Endothelial cell of umbilical vein (primary cell): Measurements from ENCODE around the gene S100A4. TPM values are rescaled to one million over a fixed set of nuclear protein-coding genes. Genes with fewer than 3 reads are reported as not detected.

Source experiments
- BruUV-seq: library from RNA; stranded (reverse); fragments of 400-500 nt; replicated peaks from 2 replicates; lab custom pipeline; 2021; lab: Mats Ljungman, UMichigan
- CTCF ChIA-PET: fragments of 300-600, 350-600 bp; sonication (Branson Sonifier 250); formaldehyde crosslinking; loops from one replicate; lab custom pipeline; 2021; ENCODE audit warnings: antibody characterized with exemption, inconsistent platforms; lab: Charles Lee
- POLR2A ChIA-PET: fragments of 300-600, 350-600 bp; sonication (Branson Sonifier 250); formaldehyde crosslinking; loops from one replicate; lab custom pipeline; 2021; ENCODE audit warnings: antibody characterized with exemption, inconsistent platforms; lab: Charles Lee
- DNase-seq: peaks from one replicate; pipeline ENCODE4 v3.0.0-alpha.2; 2011; ENCODE audit warnings: low read depth, low spot score
- FAIRE-seq: peaks from 2 replicates; lab custom pipeline; 2011; peaks lifted over from hg19 to GRCh38; lab: Jason Lieb, UNC
- H2AFZ ChIP-seq: 2 replicates; pipeline ENCODE4 v1.6.0; 2012; ENCODE audit warnings: low read depth, low read length, control low read depth, inconsistent platforms
- H3K27ac ChIP-seq: 2 replicates; pipeline ENCODE4 v1.5.1; 2011; ENCODE audit warnings: low read depth, mild to moderate bottlenecking, control low read depth, low read length, moderate library complexity; ENCODE audit not compliant: insufficient read depth
- H3K27me3 ChIP-seq, 2 experiments: 2 replicates each; pipeline versions ENCODE4 v1.6.0 to v1.6.1; 2011; ENCODE audit warnings: low read length in 2 of 2, mixed read lengths in 1 of 2; ENCODE audit not compliant: control insufficient read depth in 2 of 2, insufficient read depth in 2 of 2
- H3K36me3 ChIP-seq, 2 experiments: 2 replicates in 1 of 2; 3 replicates in 1 of 2; pipeline ENCODE4 v1.5.1; 2011; ENCODE audit warnings: low read length in 2 of 2, mild to moderate bottlenecking in 1 of 2, moderate library complexity in 1 of 2; ENCODE audit not compliant: control insufficient read depth in 2 of 2, insufficient read depth in 2 of 2; ENCODE audit errors: extremely low read depth in 1 of 2
- H3K4me1 ChIP-seq: 3 replicates; pipeline ENCODE4 v1.5.1; 2011; ENCODE audit warnings: mild to moderate bottlenecking, low read length; ENCODE audit not compliant: control insufficient read depth, insufficient read depth; ENCODE audit errors: extremely low read depth
- H3K4me2 ChIP-seq: 2 replicates; pipeline ENCODE4 v1.6.1; 2011; ENCODE audit warnings: low read length, control low read depth, mixed read lengths; ENCODE audit not compliant: insufficient read depth
- H3K4me3 ChIP-seq, 3 experiments: fragments of 200-600 bp in 1 of 3; sonication (generic), shearing (Covaris generic) in 1 of 3; replicated peaks in 1 of 3; 2 replicates each; pipeline ENCODE4 v1.5.1; 2011 to 2016; ENCODE audit warnings: control low read depth in 3 of 3, low read length in 3 of 3, mild to moderate bottlenecking in 2 of 3, inconsistent platforms in 1 of 3, low read depth in 1 of 3, moderate library complexity in 1 of 3; ENCODE audit not compliant: insufficient read depth in 1 of 3
- H3K79me2 ChIP-seq: 2 replicates; pipeline ENCODE4 v1.6.0; 2012; ENCODE audit warnings: low read length, inconsistent platforms; ENCODE audit not compliant: control insufficient read depth, insufficient read depth
- H3K9ac ChIP-seq: replicated peaks from 2 replicates; pipeline ENCODE3; 2011; ENCODE audit warnings: low read length, control low read depth; ENCODE audit not compliant: insufficient read depth; ENCODE audit errors: extremely low read depth
- H3K9me1 ChIP-seq: replicated peaks from 3 replicates; pipeline ENCODE4 v1.6.0; 2011; ENCODE audit warnings: mild to moderate bottlenecking, low read length; ENCODE audit not compliant: control insufficient read depth, insufficient read depth; ENCODE audit errors: extremely low read depth
- H3K9me3 ChIP-seq: replicated peaks from 2 replicates; pipeline ENCODE4 v1.5.1; 2012; ENCODE audit warnings: low read length, inconsistent platforms; ENCODE audit not compliant: control insufficient read depth, insufficient read depth
- H4K20me1 ChIP-seq: replicated peaks from 2 replicates; pipeline ENCODE3; 2011; ENCODE audit warnings: mild to moderate bottlenecking, low read length; ENCODE audit not compliant: control insufficient read depth, insufficient read depth; ENCODE audit errors: extremely low read depth
- CTCF ChIP-seq, 2 donors: IDR thresholded peaks; 1 replicate in 1 of 2; 2 replicates in 1 of 2; pipeline ENCODE4 v1.5.1; 2011; ENCODE audit warnings: low read length in 2 of 2, mild to moderate bottlenecking in 2 of 2, moderate library complexity in 2 of 2, control low read depth in 1 of 2, inconsistent platforms in 1 of 2, low read depth in 1 of 2; ENCODE audit not compliant: insufficient read depth in 1 of 2; ENCODE audit errors: extremely low read depth in 1 of 2
- FOS ChIP-seq: IDR thresholded peaks from 2 replicates; pipeline ENCODE4 v1.6.1; 2011; ENCODE audit warnings: mild to moderate bottlenecking, low read length, moderate library complexity, borderline replicate concordance; ENCODE audit not compliant: insufficient read depth
- dilution Hi-C: fragments of 300-500 bp; cut with MboI; formaldehyde crosslinking; loops from one replicate; pipeline ENCODE4 v1.15.0; 2019; ENCODE audit warnings: low sequenced_read_pairs; ENCODE audit not compliant: extremely low pct_ligation_motif_present
- intact Hi-C: fragments of 100-400 bp; cut with micrococcal nuclease; formaldehyde crosslinking; loops from one replicate; pipeline ENCODE4 v1.10.0; 2022
- polyA plus RNA-seq, 4 experiments: library from polyadenylated mRNA; depleted of rRNA in 3 of 4; stranded (reverse) in 3 of 4; unstranded in 1 of 4; fragments of >200 nt; gene quantifications; 2 replicates each; pipeline versions ENCODE4 v1.2.1 to v1.2.3, GENCODE V29; 2011 to 2012; ENCODE audit warnings: missing spikeins in 1 of 4
- total RNA-seq: library from RNA; stranded (reverse); gene quantifications from 2 replicates; pipeline ENCODE4 v1.2.3, GENCODE V29; 2021

Gene S100A4
- total and polyA plus RNA-seq, 2 donors (not counting 3 experiments of a cell fraction or from before 2014, with no cell fraction given), result 1.1 TPM; not detected in 1

GRCh38 chr1:153532769-153533599 is 12.6 kb downstream of the S100A4 start:
- Histone ChIP-seq H3K4me3 (peak overlapping the region in 2 of 3 experiments; percentile 5 to 81), H3K79me2 (peaks cover 15% of the 10 kb centered on the region), H4K20me1 (no peaks in the 10 kb centered on the region), H3K9me1 (no peaks in the 10 kb centered on the region), H3K27ac (peak overlapping the region; percentile 96), H3K9me3 (no peaks in the 10 kb centered on the region), H3K27me3 (no peaks in the 10 kb centered on the region), H3K4me1 (peaks cover 43% of the 10 kb centered on the region), H2AFZ (peak overlapping the region; percentile 5), H3K36me3 (no peaks in the 10 kb centered on the region), H3K4me2 (peak overlapping the region; percentile 91), H3K9ac (peak overlapping the region; percentile 77)
- DNase-seq (peak; percentile 85), FAIRE-seq (no peak)
- CTCF ChIA-PET, result interaction anchor here (0.6 to 5.8 kb wide), 24 partner anchors 8 to 233 kb away, joined by 3 to 216 read pairs (median 6); partner anchors contain the start of genes CHTOP, S100A1, S100A13 and S100A16
- BruUV-seq, result no TSS peak
- dilution Hi-C loops, result no loop called here
- POLR2A ChIA-PET, result interaction anchor here (0.9 to 3.9 kb wide), 4 partner anchors 33 to 94 kb away, joined by 4 to 32 read pairs (median 10); partner anchors contain the start of genes S100A13 and S100A2
- intact Hi-C loops, result loop anchor here (1.0 kb wide), 5 partner anchors 22 to 100 kb away; partner anchors contain the start of gene S100A13
- TF ChIP-seq FOS (no peak), CTCF (IDR thresholded peaks at IDR 0.05; ENCODE audit: extremely low read depth in 1 of 2, insufficient read depth in 1 of 2, low read depth in 1 of 2, low read length in 2 of 2) (peak; percentile 90)
